ENCODE data around the gene NXF3. TPM values are rescaled to one million over a fixed set of nuclear protein-coding genes. Genes with fewer than 3 reads are reported as not detected.
"Not testable (repeated sequence)": the region's sequence is repeated elsewhere in the genome, so short reads cannot be mapped to it uniquely, and the experiment has no call there.

NXF3 gene
- total RNA-seq, 1 donor, result 0.73 TPM

DNA sequence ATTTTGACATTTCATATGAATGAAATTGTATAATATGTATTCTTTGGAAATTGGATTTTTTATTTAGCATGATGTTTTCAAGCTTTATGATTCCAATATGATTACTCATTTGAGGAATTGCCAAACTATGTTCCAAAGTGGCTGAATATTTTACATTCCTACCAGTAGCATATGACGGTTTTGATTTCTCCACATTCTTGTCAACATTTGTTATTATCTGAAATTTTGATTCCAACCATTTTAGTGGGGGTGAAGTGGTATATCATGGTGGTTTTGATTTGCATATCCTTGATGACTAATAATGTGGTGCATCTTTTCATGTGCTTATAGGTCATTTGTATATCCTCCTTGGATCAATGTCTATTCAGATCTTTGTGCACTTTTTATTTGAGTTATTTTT is 26.3 kb downstream of the NXF3 start:
- Histone ChIP-seq H3K4me3 (ENCODE audit: low read length) (no peak overlapping the region), H3K27me3 (ENCODE audit: insufficient read depth, low read length) (no peaks in the 10 kb centered on the region), H3K4me1 (ENCODE audit: insufficient read depth, low read length) (no peaks in the 10 kb centered on the region), H3K9me3 (ENCODE audit: low read depth, low read length) (no peaks in the 10 kb centered on the region)

- no peaks in the 10 kb centered on the region for H3K9me3 ChIP-seq (ENCODE audit: low read depth, low read length)
- no peaks in the 10 kb centered on the region for H3K27me3 ChIP-seq (ENCODE audit: insufficient read depth, low read length)
- H3K4me1 ChIP-seq (ENCODE audit: insufficient read depth, low read length), result no peaks in the 10 kb centered on the region
- no peak within 1 kb of the TSS for H3K4me3 ChIP-seq (ENCODE audit: low read length)
Observed at GRCh38 chrX:103063918-103064434, 29.0 kb downstream of the NXF3 start, which contains the start of gene BEX1. Gene BEX1, minus strand, starts transcription at chrX:103064171. Its CDS starts 897 bp downstream, at chrX:103063274.

- no peaks in the 10 kb centered on the region for H3K27me3 ChIP-seq (ENCODE audit: insufficient read depth, low read length)
- no peak overlapping the region for H3K4me3 ChIP-seq (ENCODE audit: low read length)
- no peaks in the 10 kb centered on the region for H3K4me1 ChIP-seq (ENCODE audit: insufficient read depth, low read length)
- no peaks in the 10 kb centered on the region for H3K9me3 ChIP-seq (ENCODE audit: low read depth, low read length)
Observed at GRCh38 chrX:103063191-103063845, 29.6 kb downstream of the NXF3 start.

GRCh38 chrX:103061486-103061885 is 31.5 kb downstream of the NXF3 start:
- Histone ChIP-seq H3K4me3 (ENCODE audit: low read length) (no peak overlapping the region), H3K9me3 (ENCODE audit: low read depth, low read length) (no peaks in the 10 kb centered on the region), H3K4me1 (ENCODE audit: insufficient read depth, low read length) (no peaks in the 10 kb centered on the region), H3K27me3 (ENCODE audit: insufficient read depth, low read length) (no peaks in the 10 kb centered on the region)

- Histone ChIP-seq H3K9me3 (ENCODE audit: low read depth, low read length) (no peaks in the 10 kb centered on the region), H3K27me3 (ENCODE audit: insufficient read depth, low read length) (no peaks in the 10 kb centered on the region), H3K4me3 (ENCODE audit: low read length) (no peak overlapping the region), H3K4me1 (ENCODE audit: insufficient read depth, low read length) (no peaks in the 10 kb centered on the region)
Observed at GRCh38 chrX:103056902-103057301, 36.0 kb downstream of the NXF3 start.

DNA sequence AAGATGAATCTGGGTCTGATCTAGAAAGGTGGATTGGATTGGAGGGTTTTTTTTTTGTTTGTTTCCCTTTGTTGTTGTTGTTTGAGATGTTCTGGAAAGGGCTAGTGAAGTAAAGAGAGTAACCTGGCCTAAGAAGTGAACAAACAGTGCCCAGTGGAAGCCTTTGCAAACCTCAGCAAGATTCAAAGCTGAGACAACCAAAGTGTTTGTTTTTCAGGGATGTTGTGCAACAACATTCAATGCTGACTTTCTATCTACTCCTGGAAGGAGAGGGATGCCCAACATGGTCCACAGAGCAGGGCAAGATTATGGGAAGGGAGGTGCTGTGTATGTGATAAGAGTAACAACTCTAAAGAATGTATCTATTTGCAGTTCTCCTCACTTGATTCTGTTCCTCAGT is 40.3 kb downstream of the NXF3 start:
- H3K9me3 ChIP-seq (ENCODE audit: low read depth, low read length), result no peaks in the 10 kb centered on the region
- H3K27me3 ChIP-seq (ENCODE audit: insufficient read depth, low read length), result no peaks in the 10 kb centered on the region
- H3K4me3 ChIP-seq (ENCODE audit: low read length), result no peak overlapping the region

DNA sequence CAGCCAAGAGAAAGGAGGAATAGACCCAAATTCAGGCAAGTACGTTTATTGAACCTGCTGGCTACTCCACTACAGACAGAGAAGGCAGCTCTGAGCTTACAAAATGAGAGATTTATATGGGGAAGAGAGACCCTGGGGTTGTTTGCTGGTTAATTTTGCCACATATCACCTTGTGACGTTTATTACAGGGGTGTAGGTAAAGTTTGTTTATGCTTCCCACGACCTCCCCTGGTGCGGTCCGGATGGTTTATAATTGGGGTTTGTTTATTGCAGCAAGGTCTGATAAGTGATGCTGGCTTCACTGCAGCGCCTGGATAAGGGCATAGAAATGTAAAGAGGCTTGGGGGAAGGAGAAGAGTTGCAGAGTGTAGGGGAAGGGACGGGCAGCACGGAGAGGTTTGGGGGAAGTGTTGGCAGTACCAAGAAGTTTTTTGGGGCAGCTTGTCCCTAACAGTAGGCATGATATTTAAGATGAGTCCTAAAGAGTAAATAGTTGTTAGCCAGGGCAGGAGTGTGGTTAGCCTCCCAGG is 41.6 kb downstream of the NXF3 start:
- Histone ChIP-seq H3K4me1 (ENCODE audit: insufficient read depth, low read length) (no peaks in the 10 kb centered on the region), H3K9me3 (ENCODE audit: low read depth, low read length) (no peaks in the 10 kb centered on the region), H3K27me3 (ENCODE audit: insufficient read depth, low read length) (no peaks in the 10 kb centered on the region), H3K4me3 (ENCODE audit: low read length) (no peak overlapping the region)

More for the DNA sequence above, 40.3 kb downstream of the NXF3 start:
- H3K4me1 ChIP-seq (ENCODE audit: insufficient read depth, low read length), result no peaks in the 10 kb centered on the region

DNA sequence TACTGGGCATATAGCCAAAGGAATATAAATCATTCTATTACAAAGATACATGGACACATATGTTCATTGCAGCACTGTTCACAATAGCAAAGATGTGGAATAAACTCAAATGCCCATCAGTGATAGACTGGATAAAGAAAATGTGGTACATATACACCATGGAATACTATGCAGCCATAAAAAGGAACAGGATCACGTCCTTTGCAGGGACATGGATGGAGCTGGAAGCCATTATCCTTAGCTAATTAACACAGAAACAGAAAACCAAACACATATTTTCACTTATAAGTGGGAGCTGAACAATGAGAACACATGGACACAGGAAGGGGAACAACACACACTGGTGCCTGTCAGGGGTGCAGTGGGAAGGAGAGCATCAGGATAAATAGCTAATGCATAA is 59.6 kb downstream of the NXF3 start:
- H3K4me3 ChIP-seq (ENCODE audit: low read length); H3K27me3 ChIP-seq (ENCODE audit: insufficient read depth, low read length); H3K9me3 ChIP-seq (ENCODE audit: low read depth, low read length); H3K4me1 ChIP-seq (ENCODE audit: insufficient read depth, low read length): not testable (repeated sequence)

Other genes starting within 250 kb of the NXF3 start
- 0.10 TPM for gene RAB40AL, start 155.9 kb downstream of the NXF3 start, total RNA-seq
- gene BEX1, start 29.0 kb downstream of the NXF3 start, total RNA-seq, result 0.52 TPM
- gene BEX4, start 122.0 kb upstream of the NXF3 start, total RNA-seq, result 38.4 TPM
- gene TCEAL8, start 162.0 kb upstream of the NXF3 start, total RNA-seq, result 29.5 TPM
- 0.10 TPM for gene TCEAL5, start 183.6 kb upstream of the NXF3 start, total RNA-seq
- gene BEX2, start 217.8 kb upstream of the NXF3 start, total RNA-seq, result 32.5 TPM
- 0.21 TPM for gene TCEAL7, start 237.1 kb upstream of the NXF3 start, total RNA-seq